Testis (tissue), 2 donors: ENCODE measurements around the gene FAM241B.

Source experiments
- CTCF ChIP-seq, 3 experiments: fragments of 450-650 bp in 2 of 3; fragments of 200-600 bp in 1 of 3; sonication (generic) in 1 of 3; IDR thresholded peaks; one replicate each; pipeline ENCODE4 v1.5.1; 2016 to 2019; ENCODE audit warnings: antibody characterized with exemption in 3 of 3, mild to moderate bottlenecking in 2 of 3, moderate library complexity in 1 of 3
- POLR2A ChIP-seq: fragments of 450-650 bp; IDR thresholded peaks from one replicate; pipeline ENCODE4 v1.6.1; 2017; ENCODE audit warnings: antibody characterized with exemption, mild to moderate bottlenecking, moderate library complexity

DNA sequence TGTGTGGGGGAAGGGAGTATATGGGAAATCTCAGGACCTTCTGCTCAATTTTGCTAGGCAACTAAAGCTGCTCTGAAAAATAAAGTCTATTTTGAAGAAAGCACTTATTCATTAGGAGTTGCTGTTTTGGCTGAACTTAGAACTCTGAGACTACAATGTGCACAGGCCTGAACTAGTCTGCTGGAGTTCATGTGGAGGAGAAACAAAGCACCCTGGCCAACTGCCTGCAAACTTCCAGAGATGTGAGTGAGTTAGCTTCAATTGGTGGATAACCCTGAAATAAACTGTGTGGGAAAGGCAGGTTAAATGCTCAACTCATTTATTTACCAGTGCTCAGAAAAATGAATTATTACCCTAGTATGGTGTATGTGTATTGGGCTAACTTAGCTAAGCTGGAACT lies 17.3 kb upstream of the FAM241B start:
- TF ChIP-seq CTCF (IDR thresholded peaks at IDR 0.05) (no peak), POLR2A (no peak)
